HG03064 (cell line): ENCODE data around the gene AP1S1.
"Not testable (repeated sequence)": the region's sequence is repeated elsewhere in the genome, so short reads cannot be mapped to it uniquely, and the experiment has no call there.

Experiments
- ATAC-seq: cut with Tn5 transposase; IDR thresholded peaks from one replicate; pipeline ENCODE4 v1.9.1; 2021; ENCODE audit warnings: low read depth; ENCODE audit not compliant: unreplicated experiment

The AP1S1 gene

GRCh38 chr7:101153969-101154692, at the start of gene AP1S1:
Gene AP1S1, plus strand, starts transcription at chr7:101154476. Its CDS starts 39 bp downstream, at chr7:101154515.
- peak; percentile 57 for ATAC-seq

GRCh38 chr7:101104799-101105198, 49.5 kb upstream of the AP1S1 start:
- no peak for ATAC-seq

- ATAC-seq: not testable (repeated sequence)
Observed at GRCh38 chr7:101105248-101105647, 49.0 kb upstream of the AP1S1 start.

GRCh38 chr7:101106386-101106785, 47.9 kb upstream of the AP1S1 start:
- ATAC-seq: no peak

- ATAC-seq: no peak
Observed at GRCh38 chr7:101108330-101108857, 45.9 kb upstream of the AP1S1 start.

GRCh38 chr7:101108961-101109360, 45.3 kb upstream of the AP1S1 start:
- no peak for ATAC-seq

- ATAC-seq: no peak
Observed at GRCh38 chr7:101109368-101109767, 44.9 kb upstream of the AP1S1 start.

GRCh38 chr7:101111261-101111660, 43.0 kb upstream of the AP1S1 start:
- no peak for ATAC-seq

GRCh38 chr7:101112233-101112632, 42.0 kb upstream of the AP1S1 start:
- ATAC-seq: no peak

GRCh38 chr7:101113140-101113539, 41.1 kb upstream of the AP1S1 start:
- ATAC-seq: not testable (repeated sequence)

GRCh38 chr7:101113836-101114235, 40.4 kb upstream of the AP1S1 start:
- ATAC-seq: no peak

GRCh38 chr7:101114492-101114891, 39.8 kb upstream of the AP1S1 start:
- no peak for ATAC-seq

- ATAC-seq: no peak
Observed at GRCh38 chr7:101115215-101115614, 39.1 kb upstream of the AP1S1 start.

- no peak for ATAC-seq
Observed at GRCh38 chr7:101116898-101117297, 37.4 kb upstream of the AP1S1 start.

GRCh38 chr7:101118856-101119255, 35.4 kb upstream of the AP1S1 start:
- ATAC-seq: no peak

- ATAC-seq: no peak
Observed at GRCh38 chr7:101119876-101120275, 34.4 kb upstream of the AP1S1 start.

- ATAC-seq: no peak
Observed at GRCh38 chr7:101120315-101120714, 34.0 kb upstream of the AP1S1 start.

- ATAC-seq: not testable (repeated sequence)
Observed at GRCh38 chr7:101121631-101121990, 32.7 kb upstream of the AP1S1 start.

- no peak for ATAC-seq
Observed at GRCh38 chr7:101121991-101122932, 32.0 kb upstream of the AP1S1 start.

- no peak for ATAC-seq
Observed at GRCh38 chr7:101122933-101123702, 31.2 kb upstream of the AP1S1 start.

GRCh38 chr7:101123703-101124068, 30.6 kb upstream of the AP1S1 start:
- no peak for ATAC-seq
